PC-3 (cell line): ENCODE data around the gene TEX26.

Experiments
- EZH2 ChIP-seq: fragments of 300-600 bp; sonication (generic); IDR thresholded peaks from one replicate; pipeline ENCODE4 v1.6.1; 2017; ENCODE audit warnings: antibody characterized with exemption, mild to moderate bottlenecking, low read length; ENCODE audit not compliant: unreplicated experiment
- TF ChIP-seq, protein P1 (sequence below): fragments of 300-600 bp; sonication (generic); conservative IDR thresholded peaks from 2 replicates; pipeline ENCODE4 v1.5.1; 2017; ENCODE audit warnings: antibody characterized with exemption, low read depth, mild to moderate bottlenecking, low read length

GRCh38 chr13:30991184-30991583 is 58.7 kb downstream of the TEX26 start:
- TF ChIP-seq, protein P1, sequence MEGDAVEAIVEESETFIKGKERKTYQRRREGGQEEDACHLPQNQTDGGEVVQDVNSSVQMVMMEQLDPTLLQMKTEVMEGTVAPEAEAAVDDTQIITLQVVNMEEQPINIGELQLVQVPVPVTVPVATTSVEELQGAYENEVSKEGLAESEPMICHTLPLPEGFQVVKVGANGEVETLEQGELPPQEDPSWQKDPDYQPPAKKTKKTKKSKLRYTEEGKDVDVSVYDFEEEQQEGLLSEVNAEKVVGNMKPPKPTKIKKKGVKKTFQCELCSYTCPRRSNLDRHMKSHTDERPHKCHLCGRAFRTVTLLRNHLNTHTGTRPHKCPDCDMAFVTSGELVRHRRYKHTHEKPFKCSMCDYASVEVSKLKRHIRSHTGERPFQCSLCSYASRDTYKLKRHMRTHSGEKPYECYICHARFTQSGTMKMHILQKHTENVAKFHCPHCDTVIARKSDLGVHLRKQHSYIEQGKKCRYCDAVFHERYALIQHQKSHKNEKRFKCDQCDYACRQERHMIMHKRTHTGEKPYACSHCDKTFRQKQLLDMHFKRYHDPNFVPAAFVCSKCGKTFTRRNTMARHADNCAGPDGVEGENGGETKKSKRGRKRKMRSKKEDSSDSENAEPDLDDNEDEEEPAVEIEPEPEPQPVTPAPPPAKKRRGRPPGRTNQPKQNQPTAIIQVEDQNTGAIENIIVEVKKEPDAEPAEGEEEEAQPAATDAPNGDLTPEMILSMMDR = no peak
- TF ChIP-seq EZH2 = no peak
